ENCODE results near the gene PCYOX1L.

The PCYOX1L gene

DNA sequence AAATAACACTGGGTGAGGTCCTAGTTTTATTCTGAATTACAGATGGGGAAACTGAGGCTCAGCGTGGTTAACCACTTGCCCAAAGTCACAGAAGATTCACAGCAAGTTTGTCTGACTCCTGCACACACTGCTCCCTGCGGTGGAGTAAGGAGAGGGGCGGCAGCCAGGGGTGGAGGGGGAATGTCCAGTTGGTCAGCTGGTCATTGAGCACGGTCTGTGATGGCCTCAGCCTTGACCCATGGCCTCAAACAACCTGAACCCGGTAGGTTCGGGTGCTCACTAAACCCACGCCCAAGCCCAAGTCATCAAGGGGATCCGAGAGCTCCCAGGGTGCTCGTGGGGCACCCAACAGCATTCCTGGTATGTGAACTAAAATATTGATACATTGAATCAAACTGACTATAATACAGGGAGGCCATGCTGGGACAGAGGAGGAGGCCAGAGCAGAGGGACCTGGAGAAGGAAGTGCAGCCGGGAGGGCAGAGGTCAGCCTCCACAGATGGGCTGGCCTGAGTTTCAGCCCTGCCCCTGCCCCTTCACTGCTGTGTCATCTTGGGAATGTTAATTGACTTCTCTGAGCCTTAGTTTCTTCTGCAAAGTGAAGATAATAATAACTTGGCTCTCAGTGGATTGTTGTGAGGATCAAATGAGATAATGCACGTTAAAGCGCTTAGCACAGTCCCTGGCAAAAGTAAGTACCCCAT is 24.8 kb downstream of the PCYOX1L start:
- POLR2A ChIA-PET: no interaction called here
- no peak for DNase-seq (ENCODE audit: extremely low spot score)

DNA sequence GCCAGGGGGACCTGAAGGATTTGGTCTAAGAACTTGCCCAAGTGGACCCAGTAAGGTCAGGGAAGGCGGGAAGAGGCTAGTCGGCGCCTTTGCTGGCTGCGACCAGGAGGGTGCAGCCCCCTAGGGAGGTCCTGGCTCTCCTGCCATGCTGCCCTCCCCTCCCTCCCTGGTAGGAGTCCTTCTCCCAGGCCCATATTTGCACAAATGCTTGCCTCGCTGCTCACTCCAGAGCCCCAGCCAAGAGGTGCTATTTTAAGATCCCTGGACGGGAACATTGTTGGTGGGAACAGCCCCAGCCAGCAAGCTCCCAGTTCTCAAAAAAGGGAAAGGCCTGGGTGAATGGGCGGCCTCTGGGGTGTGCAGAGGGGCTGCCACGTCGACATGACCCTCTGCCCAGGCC is 25.6 kb downstream of the PCYOX1L start:
- TF ChIP-seq, protein P1, sequence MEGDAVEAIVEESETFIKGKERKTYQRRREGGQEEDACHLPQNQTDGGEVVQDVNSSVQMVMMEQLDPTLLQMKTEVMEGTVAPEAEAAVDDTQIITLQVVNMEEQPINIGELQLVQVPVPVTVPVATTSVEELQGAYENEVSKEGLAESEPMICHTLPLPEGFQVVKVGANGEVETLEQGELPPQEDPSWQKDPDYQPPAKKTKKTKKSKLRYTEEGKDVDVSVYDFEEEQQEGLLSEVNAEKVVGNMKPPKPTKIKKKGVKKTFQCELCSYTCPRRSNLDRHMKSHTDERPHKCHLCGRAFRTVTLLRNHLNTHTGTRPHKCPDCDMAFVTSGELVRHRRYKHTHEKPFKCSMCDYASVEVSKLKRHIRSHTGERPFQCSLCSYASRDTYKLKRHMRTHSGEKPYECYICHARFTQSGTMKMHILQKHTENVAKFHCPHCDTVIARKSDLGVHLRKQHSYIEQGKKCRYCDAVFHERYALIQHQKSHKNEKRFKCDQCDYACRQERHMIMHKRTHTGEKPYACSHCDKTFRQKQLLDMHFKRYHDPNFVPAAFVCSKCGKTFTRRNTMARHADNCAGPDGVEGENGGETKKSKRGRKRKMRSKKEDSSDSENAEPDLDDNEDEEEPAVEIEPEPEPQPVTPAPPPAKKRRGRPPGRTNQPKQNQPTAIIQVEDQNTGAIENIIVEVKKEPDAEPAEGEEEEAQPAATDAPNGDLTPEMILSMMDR (IDR thresholded peaks at IDR 0.05; ENCODE audit: control extremely low read depth, extremely low read depth, low read depth, missing control alignments): no peak
- DNase-seq (ENCODE audit: extremely low spot score): no peak
- POLR2A ChIA-PET: no interaction called here
- CTCF ChIA-PET: interaction anchor here (1.4 to 6.4 kb wide), 6 partner anchors 9 to 235 kb away, joined by 4 to 81 read pairs (median 8); no protein-coding TSS in a partner anchor

More for the DNA sequence above, 24.8 kb downstream of the PCYOX1L start:
- CTCF ChIA-PET: interaction anchor here (0.7 to 6.4 kb wide), 30 partner anchors 8 to 236 kb away, joined by 3 to 81 read pairs (median 5); partner anchors contain the start of gene GRPEL2
- TF ChIP-seq, protein P1 (IDR thresholded peaks at IDR 0.05; ENCODE audit: control extremely low read depth, extremely low read depth, low read depth, missing control alignments): no peak

DNA sequence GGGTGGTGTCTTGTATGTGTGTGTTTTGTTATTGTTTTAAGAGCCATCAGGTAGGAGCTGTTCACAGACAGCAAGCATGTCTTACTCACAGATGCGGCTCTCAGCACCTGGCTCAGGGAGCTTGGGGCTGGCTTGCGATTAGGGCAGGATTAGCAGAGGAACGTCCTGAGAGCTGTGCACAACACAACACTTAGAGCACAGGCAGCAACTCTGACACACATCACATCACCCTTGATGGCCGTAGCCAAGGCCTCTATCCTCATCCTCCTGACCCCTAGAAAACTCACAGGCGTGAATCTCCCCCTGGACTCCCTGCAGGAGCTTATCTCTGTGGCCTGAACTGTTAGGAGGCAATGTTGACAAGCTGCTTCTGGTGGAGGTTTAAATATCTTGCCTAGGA is 28.3 kb downstream of the PCYOX1L start:
- TF ChIP-seq, protein P1 (IDR thresholded peaks at IDR 0.05; ENCODE audit: control extremely low read depth, extremely low read depth, low read depth, missing control alignments): no peak
- DNase-seq (ENCODE audit: extremely low spot score): no peak
- POLR2A ChIA-PET: no interaction called here
- CTCF ChIA-PET: interaction anchor here (1.0 to 3.9 kb wide), 8 partner anchors 13 to 179 kb away, joined by 3 to 19 read pairs (median 4); no protein-coding TSS in a partner anchor

- CTCF ChIA-PET: interaction anchor here (0.6 to 3.9 kb wide), 11 partner anchors 12 to 232 kb away, joined by 3 to 19 read pairs (median 5); no protein-coding TSS in a partner anchor
- TF ChIP-seq, protein P1 (IDR thresholded peaks at IDR 0.05; ENCODE audit: control extremely low read depth, extremely low read depth, low read depth, missing control alignments): no peak
- DNase-seq (ENCODE audit: extremely low spot score): no peak
- POLR2A ChIA-PET: no interaction called here
Measured at GRCh38 chr5:149387081-149387631, 29.3 kb downstream of the PCYOX1L start.

GRCh38 chr5:149387982-149388381 is 30.1 kb downstream of the PCYOX1L start:
- ChIA-PET CTCF (interaction anchor here (0.6 to 3.9 kb wide), 6 partner anchors 13 to 231 kb away, joined by 3 to 19 read pairs (median 4); no protein-coding TSS in a partner anchor), POLR2A (no interaction called here)
- TF ChIP-seq, protein P1 (IDR thresholded peaks at IDR 0.05; ENCODE audit: control extremely low read depth, extremely low read depth, low read depth, missing control alignments): no peak
- no peak for DNase-seq (ENCODE audit: extremely low spot score)

- TF ChIP-seq, protein P1 (IDR thresholded peaks at IDR 0.05; ENCODE audit: control extremely low read depth, extremely low read depth, low read depth, missing control alignments): no peak
- CTCF ChIA-PET: interaction anchor here (1.1 to 3.6 kb wide), 5 partner anchors 13 to 230 kb away, joined by 3 to 16 read pairs (median 4); no protein-coding TSS in a partner anchor
- DNase-seq (ENCODE audit: extremely low spot score): no peak
- POLR2A ChIA-PET: no interaction called here
Measured at GRCh38 chr5:149388498-149389190, 30.8 kb downstream of the PCYOX1L start.

Data from GM10248 (cell line).